Liver (tissue), 9 donors: ENCODE data around the gene OR6V1. TPM values are rescaled to one million over a fixed set of nuclear protein-coding genes. Genes with fewer than 3 reads are reported as not detected.

Experiments used
- DNase-seq: peaks from one replicate; pipeline ENCODE4 v3.0.0-alpha.2; 2017; ENCODE audit warnings: low spot score
- H3K27ac ChIP-seq, 2 donors: one replicate each; pipeline ENCODE4 v1.7.0; 2013; ENCODE audit warnings: inconsistent platforms in 2 of 2, low read length in 2 of 2, control low read depth in 1 of 2, low read depth in 1 of 2, mild to moderate bottlenecking in 1 of 2
- H3K27me3 ChIP-seq, 4 donors: one replicate each; pipeline versions ENCODE4 v1.6.1 to v1.7.0; 2013; ENCODE audit warnings: low read length in 3 of 4, inconsistent platforms in 1 of 4, mild to moderate bottlenecking in 1 of 4, moderate library complexity in 1 of 4; ENCODE audit not compliant: control insufficient read depth in 4 of 4, insufficient read depth in 4 of 4
- H3K36me3 ChIP-seq, 4 donors: one replicate each; pipeline versions ENCODE4 v1.6.1 to v1.7.0; 2013; ENCODE audit warnings: low read length in 3 of 4, mild to moderate bottlenecking in 3 of 4, low read depth in 1 of 4, moderate library complexity in 1 of 4; ENCODE audit not compliant: control insufficient read depth in 4 of 4, insufficient read depth in 3 of 4
- H3K4me1 ChIP-seq, 4 donors: one replicate each; pipeline versions ENCODE4 v1.6.1 to v1.7.0; 2013; ENCODE audit warnings: low read length in 3 of 4, mild to moderate bottlenecking in 3 of 4, moderate library complexity in 1 of 4; ENCODE audit not compliant: control insufficient read depth in 4 of 4, insufficient read depth in 4 of 4
- H3K4me3 ChIP-seq, 3 donors: one replicate each; pipeline versions ENCODE4 v1.6.1 to v1.7.0; 2013; ENCODE audit warnings: low read length in 3 of 3, control low read depth in 1 of 3, low read depth in 1 of 3, mild to moderate bottlenecking in 1 of 3
- H3K9ac ChIP-seq, 2 donors: one replicate each; pipeline ENCODE4 v1.7.0; 2013; ENCODE audit warnings: low read length in 2 of 2, mild to moderate bottlenecking in 2 of 2, moderate library complexity in 2 of 2, control low read depth in 1 of 2, low read depth in 1 of 2
- H3K9me3 ChIP-seq, 4 donors: one replicate each; pipeline versions ENCODE4 v1.6.1 to v1.7.0; 2013; ENCODE audit warnings: low read length in 3 of 4; ENCODE audit not compliant: control insufficient read depth in 4 of 4
- ATF3 ChIP-seq: IDR thresholded peaks from 2 replicates; pipeline ENCODE4 v1.6.1; 2016; ENCODE audit warnings: antibody characterized with exemption
- CTCF ChIP-seq: fragments of 150-350 bp; IDR thresholded peaks from 2 replicates; pipeline ENCODE4 v1.5.1; 2017; ENCODE audit warnings: improper control_type of control experiment, low read depth, low read length; ENCODE audit not compliant: missing input control
- FOXA1 ChIP-seq: IDR thresholded peaks from 2 replicates; pipeline ENCODE4 v1.6.1; 2016; ENCODE audit warnings: antibody characterized with exemption
- FOXA2 ChIP-seq: IDR thresholded peaks from 2 replicates; pipeline ENCODE4 v1.6.1; 2016; ENCODE audit warnings: antibody characterized with exemption
- HNF4A ChIP-seq, 2 donors: conservative IDR thresholded peaks; 2 replicates each; pipeline ENCODE4 v1.6.1; 2016; ENCODE audit warnings: antibody characterized with exemption in 2 of 2, mild to moderate bottlenecking in 2 of 2
- MAX ChIP-seq: IDR thresholded peaks from 2 replicates; pipeline ENCODE4 v1.6.1; 2016; ENCODE audit warnings: antibody characterized with exemption
- NR2F2 ChIP-seq: IDR thresholded peaks from 2 replicates; pipeline ENCODE4 v1.6.1; 2016; ENCODE audit warnings: antibody characterized with exemption
- RAD21 ChIP-seq, 2 donors: IDR thresholded peaks; 2 replicates each; pipeline ENCODE4 v1.6.1; 2016; ENCODE audit warnings: antibody characterized with exemption in 2 of 2, mild to moderate bottlenecking in 2 of 2
- REST ChIP-seq: IDR thresholded peaks from 2 replicates; pipeline ENCODE4 v1.6.1; 2016; ENCODE audit warnings: antibody characterized with exemption, mild to moderate bottlenecking
- SP1 ChIP-seq: IDR thresholded peaks from 2 replicates; pipeline ENCODE4 v1.6.1; 2018; ENCODE audit warnings: antibody characterized with exemption, mild to moderate bottlenecking
- YY1 ChIP-seq: IDR thresholded peaks from 2 replicates; pipeline ENCODE4 v1.6.1; 2016; ENCODE audit warnings: antibody characterized with exemption, mild to moderate bottlenecking
- ZBTB33 ChIP-seq: IDR thresholded peaks from 2 replicates; pipeline ENCODE4 v1.6.1; 2016; ENCODE audit warnings: antibody characterized with exemption
- polyA plus RNA-seq, 2 donors: library from polyadenylated mRNA; stranded (reverse) in 1 of 2; unstranded in 1 of 2; fragments of 200-250 nt in 1 of 2; fragments of >200 nt in 1 of 2; fragmentation: Nextera tagmentation in 1 of 2; extraction: Ambion mirVana in 1 of 2; gene quantifications; one replicate each; pipeline versions ENCODE4 v1.2.1 to v1.2.3, GENCODE V29; 2013 to 2015
- total RNA-seq, 2 donors: library from RNA; depleted of rRNA; stranded (reverse); fragments of >200 nt; gene quantifications; one replicate each; pipeline ENCODE4 v1.2.3, GENCODE V29; 2014
- donor health status: healthy.
- donor health status: healthy.
- donor health status: healthy.
- donor health status: healthy.
- donor health status: healthy.

The OR6V1 gene
- total and polyA plus RNA-seq, 4 donors, result not detected

- TF ChIP-seq REST (no peak), MAX (no peak), NR2F2 (no peak), FOXA1 (no peak)
Observed at GRCh38 chr7:143047326-143047725, 4.8 kb upstream of the OR6V1 start (continued).

GRCh38 chr7:143048827-143049226, 3.3 kb upstream of the OR6V1 start:
- H3K27ac ChIP-seq, result no peak overlapping the region

More at GRCh38 chr7:143048827-143049226, 3.3 kb upstream of the OR6V1 start:
- Histone ChIP-seq H3K4me1 (peaks cover 0 to 2% (median 0%) of the 10 kb centered on the region in 4 donors), H3K36me3 (no peaks in the 10 kb centered on the region), H3K9ac (no peak overlapping the region), H3K4me3 (no peak overlapping the region), H3K27me3 (no peaks in the 10 kb centered on the region), H3K9me3 (no peaks in the 10 kb centered on the region)
- TF ChIP-seq ZBTB33 (no peak), SP1 (no peak), CTCF (no peak), YY1 (no peak), ATF3 (no peak), MAX (no peak), HNF4A (conservative IDR thresholded peaks at IDR 0.05) (no peak), FOXA1 (no peak), NR2F2 (no peak), RAD21 (IDR thresholded peaks at IDR 0.05) (no peak), FOXA2 (no peak)
- DNase-seq, result no peak
